ENCODE results near the gene PINLYP. TPM values are rescaled to one million over a fixed set of nuclear protein-coding genes. Genes with fewer than 3 reads are reported as not detected.

The PINLYP gene
- total RNA-seq = 0.72 and 2.9 TPM in 2 replicates

- peak within 1 kb of the TSS; percentile 100 for H3K4me3 ChIP-seq (ENCODE audit: insufficient read depth, low read length)
- TF ChIP-seq CTCF (IDR thresholded peaks at IDR 0.05; ENCODE audit: extremely low read depth, low read depth, low read length) = no peak
- H3K27me3 ChIP-seq (ENCODE audit: insufficient read depth, low read length) = no peaks in the 10 kb centered on the region
- H3K27ac ChIP-seq (ENCODE audit: low read depth, low read length) = peak within 1 kb of the TSS; percentile 84
- H3K9me3 ChIP-seq (ENCODE audit: low read depth, low read length) = no peaks in the 10 kb centered on the region
- H4K20me1 ChIP-seq (ENCODE audit: insufficient read depth, low read length) = no peaks in the 10 kb centered on the region
- H3K79me2 ChIP-seq (ENCODE audit: insufficient read depth, low read length) = peaks cover 38% of the 10 kb centered on the region
- no peaks in the 10 kb centered on the region for H3K36me3 ChIP-seq (ENCODE audit: insufficient read depth, low read length)
- DNase-seq (ENCODE audit: insufficient read length, low spot score, missing footprints) = peak; percentile 98
- peak within 1 kb of the TSS; percentile 98 for H2AFZ ChIP-seq (ENCODE audit: low read length)
- peaks cover 18% of the 10 kb centered on the region for H3K4me1 ChIP-seq (ENCODE audit: insufficient read depth, low read length)
- peak within 1 kb of the TSS; percentile 97 for H3K4me2 ChIP-seq (ENCODE audit: insufficient read depth, low read length)
These were observed at the start of gene PINLYP, which contains the start of gene XRCC1 for GRCh38 chr19:43575156-43575950. Gene PINLYP, plus strand, starts transcription at chr19:43575801. Its CDS starts 1,391 bp downstream, at chr19:43577192. Gene XRCC1, minus strand, starts transcription at chr19:43575527. Its CDS starts 69 bp downstream, at chr19:43575458.

- peak; percentile 86 for DNase-seq (ENCODE audit: insufficient read length, low spot score, missing footprints)
- TF ChIP-seq CTCF (IDR thresholded peaks at IDR 0.05; ENCODE audit: extremely low read depth, low read depth, low read length) = no peak
- H3K27ac ChIP-seq (ENCODE audit: low read depth, low read length) = peak overlapping the region; percentile 80
These were observed 49.5 kb upstream of the PINLYP start for GRCh38 chr19:43525836-43526771.

GRCh38 chr19:43526884-43527859 is 48.4 kb upstream of the PINLYP start, which contains the start of gene ETHE1:
Gene ETHE1, minus strand, starts transcription at chr19:43527201. Its CDS starts 24 bp downstream, at chr19:43527177.
- H3K4me3 ChIP-seq (ENCODE audit: insufficient read depth, low read length) = peak within 1 kb of the TSS; percentile 90
- peaks cover 2% of the 10 kb centered on the region for H4K20me1 ChIP-seq (ENCODE audit: insufficient read depth, low read length)
- H3K27me3 ChIP-seq (ENCODE audit: insufficient read depth, low read length) = no peaks in the 10 kb centered on the region
- peak within 1 kb of the TSS; percentile 96 for H2AFZ ChIP-seq (ENCODE audit: low read length)
- peaks cover 44% of the 10 kb centered on the region for H3K79me2 ChIP-seq (ENCODE audit: insufficient read depth, low read length)
- peak within 1 kb of the TSS; percentile 95 for H3K4me2 ChIP-seq (ENCODE audit: insufficient read depth, low read length)
- no peaks in the 10 kb centered on the region for H3K9me3 ChIP-seq (ENCODE audit: low read depth, low read length)
- no peaks in the 10 kb centered on the region for H3K36me3 ChIP-seq (ENCODE audit: insufficient read depth, low read length)
- TF ChIP-seq CTCF (IDR thresholded peaks at IDR 0.05; ENCODE audit: extremely low read depth, low read depth, low read length) = no peak
- peak within 1 kb of the TSS; percentile 80 for H3K27ac ChIP-seq (ENCODE audit: low read depth, low read length)
- DNase-seq (ENCODE audit: insufficient read length, low spot score, missing footprints) = peak; percentile 92
- H3K4me1 ChIP-seq (ENCODE audit: insufficient read depth, low read length) = peaks cover 28% of the 10 kb centered on the region

More at GRCh38 chr19:43525836-43526771, 49.5 kb upstream of the PINLYP start:
- Histone ChIP-seq H3K9me3 (ENCODE audit: low read depth, low read length) (no peaks in the 10 kb centered on the region), H3K4me3 (ENCODE audit: insufficient read depth, low read length) (peak overlapping the region; percentile 90), H3K4me2 (ENCODE audit: insufficient read depth, low read length) (peak overlapping the region; percentile 95), H4K20me1 (ENCODE audit: insufficient read depth, low read length) (peaks cover 6% of the 10 kb centered on the region), H2AFZ (ENCODE audit: low read length) (peak overlapping the region; percentile 96), H3K36me3 (ENCODE audit: insufficient read depth, low read length) (no peaks in the 10 kb centered on the region), H3K79me2 (ENCODE audit: insufficient read depth, low read length) (peaks cover 51% of the 10 kb centered on the region), H3K4me1 (ENCODE audit: insufficient read depth, low read length) (peaks cover 28% of the 10 kb centered on the region), H3K27me3 (ENCODE audit: insufficient read depth, low read length) (no peaks in the 10 kb centered on the region)

Data from osteoblast (primary cell).